Breast epithelium (tissue), 3 donors: ENCODE results near the gene DNAAF6.

Experiments used
- CTCF ChIP-seq, 3 donors: fragments of 450-650 bp; IDR thresholded peaks; one replicate each; pipeline ENCODE4 v1.5.1; 2016 to 2017; ENCODE audit warnings: antibody characterized with exemption in 3 of 3, mild to moderate bottlenecking in 3 of 3, moderate library complexity in 3 of 3
- POLR2A ChIP-seq: fragments of 450-650 bp; IDR thresholded peaks from one replicate; pipeline ENCODE4 v1.6.1; 2016; ENCODE audit warnings: antibody characterized with exemption, mild to moderate bottlenecking, moderate library complexity
- POLR2AphosphoS5 ChIP-seq, 3 donors: sonication (generic); formaldehyde crosslinking; IDR thresholded peaks; one replicate each; pipeline ENCODE4 v1.6.1; 2017; ENCODE audit warnings: antibody characterized with exemption in 3 of 3

GRCh38 chrX:107168257-107168656, 38.2 kb upstream of the DNAAF6 start:
- TF ChIP-seq CTCF (IDR thresholded peaks at IDR 0.05) (no peak), POLR2AphosphoS5 (IDR thresholded peaks at IDR 0.05) (no peak), POLR2A (no peak)
